ENCODE data around the gene DHX36. TPM values are rescaled to one million over a fixed set of nuclear protein-coding genes. Genes with fewer than 3 reads are reported as not detected.

The DHX36 gene
- total and polyA plus RNA-seq, 7 donors: 41.8 to 117 (median 72.3) TPM

DNA sequence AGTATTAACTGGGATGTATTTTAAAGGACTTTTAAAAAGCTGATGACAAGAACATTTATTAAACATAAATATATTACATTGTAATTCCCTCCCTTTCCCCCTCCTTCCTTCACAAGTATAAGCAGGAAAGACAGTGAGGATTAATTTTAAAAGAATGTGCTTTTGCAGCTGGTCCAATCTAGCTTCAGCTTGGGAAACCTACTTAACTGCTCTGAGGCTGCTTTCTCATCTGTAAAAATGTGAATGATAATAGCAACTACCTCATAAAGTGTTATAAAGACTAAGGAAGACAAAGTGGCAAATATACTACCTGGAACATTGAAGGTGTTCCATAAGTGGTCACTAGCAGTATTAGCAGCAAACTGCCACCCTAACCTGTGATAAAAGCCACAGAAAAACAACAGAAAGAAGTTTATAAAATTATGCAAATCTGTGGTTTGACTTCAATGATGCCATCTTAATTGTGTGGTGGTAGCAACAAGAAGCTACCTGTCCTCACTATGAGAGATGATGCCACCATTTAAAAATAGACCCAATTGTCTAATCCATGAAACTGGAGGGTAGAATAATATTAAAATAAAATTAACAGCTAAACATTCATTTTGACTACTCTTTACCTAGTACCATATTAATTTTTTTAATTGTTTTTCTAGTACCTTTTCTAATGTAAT is 20.0 kb downstream of the DHX36 start:
- DNase-seq (no peak), ATAC-seq (no peak)
- Histone ChIP-seq H3K27ac (no peak overlapping the region), H3K4me1 (peaks cover 14% of the 10 kb centered on the region), H3K9me3 (no peaks in the 10 kb centered on the region), H3K36me3 (ENCODE audit: insufficient read depth in 1 of 2, low read depth in 1 of 2) (peaks cover 2 to 95% of the 10 kb centered on the region in 2 donors), H3K27me3 (ENCODE audit: insufficient read depth in 3 of 3, low read length in 2 of 3) (no peaks in the 10 kb centered on the region), H3K4me3 (no peak overlapping the region)
- TF ChIP-seq, protein P1, sequence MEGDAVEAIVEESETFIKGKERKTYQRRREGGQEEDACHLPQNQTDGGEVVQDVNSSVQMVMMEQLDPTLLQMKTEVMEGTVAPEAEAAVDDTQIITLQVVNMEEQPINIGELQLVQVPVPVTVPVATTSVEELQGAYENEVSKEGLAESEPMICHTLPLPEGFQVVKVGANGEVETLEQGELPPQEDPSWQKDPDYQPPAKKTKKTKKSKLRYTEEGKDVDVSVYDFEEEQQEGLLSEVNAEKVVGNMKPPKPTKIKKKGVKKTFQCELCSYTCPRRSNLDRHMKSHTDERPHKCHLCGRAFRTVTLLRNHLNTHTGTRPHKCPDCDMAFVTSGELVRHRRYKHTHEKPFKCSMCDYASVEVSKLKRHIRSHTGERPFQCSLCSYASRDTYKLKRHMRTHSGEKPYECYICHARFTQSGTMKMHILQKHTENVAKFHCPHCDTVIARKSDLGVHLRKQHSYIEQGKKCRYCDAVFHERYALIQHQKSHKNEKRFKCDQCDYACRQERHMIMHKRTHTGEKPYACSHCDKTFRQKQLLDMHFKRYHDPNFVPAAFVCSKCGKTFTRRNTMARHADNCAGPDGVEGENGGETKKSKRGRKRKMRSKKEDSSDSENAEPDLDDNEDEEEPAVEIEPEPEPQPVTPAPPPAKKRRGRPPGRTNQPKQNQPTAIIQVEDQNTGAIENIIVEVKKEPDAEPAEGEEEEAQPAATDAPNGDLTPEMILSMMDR (IDR thresholded peaks at IDR 0.05): no peak
- intact Hi-C loops (cut with DNase I): no loop called here

GRCh38 chr3:154301561-154301960 is 22.7 kb downstream of the DHX36 start:
- Histone ChIP-seq H3K4me1 (no peaks in the 10 kb centered on the region), H3K4me3 (no peak overlapping the region), H3K9me3 (no peaks in the 10 kb centered on the region), H3K36me3 (ENCODE audit: insufficient read depth in 1 of 2, low read depth in 1 of 2) (peaks cover 2 to 100% of the 10 kb centered on the region in 2 donors), H3K27me3 (ENCODE audit: insufficient read depth in 3 of 3, low read length in 2 of 3) (no peaks in the 10 kb centered on the region), H3K27ac (no peak overlapping the region)
- ATAC-seq (no peak), DNase-seq (no peak)
- intact Hi-C loops (cut with DNase I): no loop called here
- TF ChIP-seq, protein P1 (IDR thresholded peaks at IDR 0.05): no peak
- WGBS, 3 donors: 89 to 92% (median 91%) methylated on average over 3 of the region's 3 CpGs

- TF ChIP-seq, protein P1 (IDR thresholded peaks at IDR 0.05): no peak
- intact Hi-C loops (cut with DNase I): no loop called here
- WGBS, 3 donors: 98 to 100% (median 99%) methylated on average over 2 of the region's 2 CpGs
- Histone ChIP-seq H3K27ac (no peak overlapping the region), H3K9me3 (no peaks in the 10 kb centered on the region), H3K27me3 (ENCODE audit: insufficient read depth in 3 of 3, low read length in 2 of 3) (no peaks in the 10 kb centered on the region), H3K4me1 (no peaks in the 10 kb centered on the region), H3K4me3 (no peak overlapping the region), H3K36me3 (ENCODE audit: insufficient read depth in 1 of 2, low read depth in 1 of 2) (peaks cover 4 to 89% of the 10 kb centered on the region in 2 donors)
- DNase-seq (no peak), ATAC-seq (no peak)
Measured at GRCh38 chr3:154294016-154294415, 30.3 kb downstream of the DHX36 start.

DNA sequence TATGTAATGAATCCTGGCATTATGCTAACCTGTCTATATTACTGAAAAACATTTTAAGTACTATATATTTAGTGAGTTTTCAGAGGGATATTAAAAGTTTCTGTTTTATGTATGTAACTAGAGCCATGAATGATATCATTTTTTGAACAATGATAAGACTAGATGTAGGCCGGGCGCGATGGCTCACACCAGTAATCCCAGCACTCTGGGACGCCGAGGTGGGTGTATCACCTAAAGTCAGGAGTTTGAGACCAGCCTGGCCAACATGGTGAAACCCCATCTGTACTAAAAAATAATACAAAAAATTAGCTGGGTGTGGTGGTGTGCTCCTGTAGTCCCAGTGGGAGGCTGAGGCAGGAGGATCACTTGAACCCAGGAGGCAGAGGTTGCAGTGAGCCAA is 34.1 kb downstream of the DHX36 start:
- no peak overlapping the region for H3K4me3 ChIP-seq
- no peaks in the 10 kb centered on the region for H3K4me1 ChIP-seq
- H3K27ac ChIP-seq: no peak overlapping the region
- no peaks in the 10 kb centered on the region for H3K27me3 ChIP-seq (ENCODE audit: insufficient read depth in 3 of 3, low read length in 2 of 3)
- H3K36me3 ChIP-seq (ENCODE audit: insufficient read depth in 1 of 2, low read depth in 1 of 2): peaks cover 4 to 95% of the 10 kb centered on the region in 2 donors
- H3K9me3 ChIP-seq: no peaks in the 10 kb centered on the region
- WGBS, 3 donors: 96 to 99% (median 99%) methylated on average over 5 of the region's 5 CpGs
- ATAC-seq: no peak
- no peak for DNase-seq
- intact Hi-C loops (cut with DNase I): no loop called here
- TF ChIP-seq, protein P1 (IDR thresholded peaks at IDR 0.05): no peak

DNA sequence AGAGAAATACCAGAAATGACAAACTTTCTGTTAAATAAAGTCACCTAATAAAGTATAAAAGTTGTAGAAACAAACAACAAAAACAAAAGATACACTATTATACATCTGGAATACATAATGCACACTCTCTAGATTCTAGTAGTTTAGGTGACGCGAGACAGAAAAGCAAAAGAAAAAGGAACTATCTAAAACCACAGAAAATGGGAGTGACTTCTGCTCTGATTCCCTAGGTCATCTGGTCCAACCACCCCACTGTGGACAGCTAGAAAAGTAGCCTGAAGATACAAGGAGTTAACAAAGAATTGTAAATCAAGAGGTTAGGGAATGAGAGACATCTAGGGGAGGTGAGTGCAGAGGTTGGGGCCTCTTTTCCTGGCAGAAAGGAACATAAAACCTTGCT is 39.1 kb downstream of the DHX36 start:
- 93 to 95% (median 95%) methylated on average over 2 of the region's 2 CpGs for WGBS, 3 donors
- Histone ChIP-seq H3K4me1 (no peaks in the 10 kb centered on the region), H3K36me3 (ENCODE audit: insufficient read depth in 1 of 2, low read depth in 1 of 2) (peaks cover 0 to 98% of the 10 kb centered on the region in 2 donors), H3K9me3 (no peaks in the 10 kb centered on the region), H3K27me3 (ENCODE audit: insufficient read depth in 3 of 3, low read length in 2 of 3) (no peaks in the 10 kb centered on the region), H3K27ac (no peak overlapping the region), H3K4me3 (no peak overlapping the region)
- intact Hi-C loops (cut with DNase I): no loop called here
- DNase-seq (no peak), ATAC-seq (no peak)
- TF ChIP-seq, protein P1 (IDR thresholded peaks at IDR 0.05): no peak
